OCI-LY1 (cell line): ENCODE measurements around the gene RCAN3.

Experiments used
- CTCF ChIP-seq: fragments of 200-600 bp; sonication (generic), shearing (Covaris generic); IDR thresholded peaks from 2 replicates; pipeline ENCODE4 v1.5.1; 2017; ENCODE audit warnings: mild to moderate bottlenecking, antibody characterized with exemption, low read length, moderate library complexity, mixed read lengths
- EZH2 ChIP-seq: fragments of 200-600 bp; sonication (generic), shearing (Covaris generic); IDR thresholded peaks from 2 replicates; pipeline ENCODE4 v1.8.0; 2017; ENCODE audit warnings: borderline replicate concordance, mixed run types, mild to moderate bottlenecking, antibody characterized with exemption, low read length, moderate library complexity, mixed read lengths

- TF ChIP-seq CTCF (no peak), EZH2 (no peak)
Measured at GRCh38 chr1:24474193-24474592, 28.4 kb upstream of the RCAN3 start.
